ES-I3 (cell line): ENCODE data around the gene CAMKK1.
A peak's percentile ranks its signal among the peaks of the same experiment; 100 is the strongest.
"Not testable (repeated sequence)": the region's sequence is repeated elsewhere in the genome, so short reads cannot be mapped to it uniquely, and the experiment has no call there.

Experiments
- H3K36me3 ChIP-seq: 2 replicates; pipeline ENCODE4 v1.6.1; 2013; ENCODE audit warnings: mild to moderate bottlenecking, low read length, control low read depth, moderate library complexity; ENCODE audit not compliant: insufficient read depth
- H3K4me1 ChIP-seq: 2 replicates; pipeline ENCODE4 v1.6.1; 2013; ENCODE audit warnings: mild to moderate bottlenecking, control low read depth, low read length; ENCODE audit not compliant: insufficient read depth
- H3K9ac ChIP-seq: 2 replicates; pipeline ENCODE4 v1.6.1; 2013; ENCODE audit warnings: low read depth, mild to moderate bottlenecking, low read length, moderate library complexity
- H3K9me3 ChIP-seq: 2 replicates; pipeline ENCODE4 v1.6.1; 2013; ENCODE audit warnings: mild to moderate bottlenecking, low read length, moderate library complexity; ENCODE audit not compliant: control insufficient read depth, insufficient read depth

Gene CAMKK1

DNA sequence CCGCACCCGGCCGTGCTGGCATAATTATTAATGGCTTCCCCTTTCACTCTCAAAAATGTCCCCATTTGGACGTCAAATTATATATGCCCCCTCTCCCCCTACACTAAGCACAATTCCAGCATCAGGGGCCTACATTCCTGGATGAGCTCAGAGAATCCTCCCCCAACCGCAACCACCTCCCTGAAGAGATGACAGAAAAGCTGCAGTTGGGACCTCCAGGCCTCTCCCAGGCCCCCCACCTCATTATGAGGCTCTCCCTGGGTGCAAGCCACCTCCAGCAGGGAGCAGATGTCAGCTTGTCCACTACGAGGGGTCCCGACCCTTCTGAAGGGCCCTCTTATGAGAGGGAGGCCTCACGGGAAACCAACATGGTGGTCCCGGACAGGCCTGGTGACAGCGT is 28.3 kb downstream of the CAMKK1 start:
- no peaks in the 10 kb centered on the region for H3K9me3 ChIP-seq
- no peaks in the 10 kb centered on the region for H3K4me1 ChIP-seq
- H3K36me3 ChIP-seq, result no peaks in the 10 kb centered on the region
- no peak overlapping the region for H3K9ac ChIP-seq

DNA sequence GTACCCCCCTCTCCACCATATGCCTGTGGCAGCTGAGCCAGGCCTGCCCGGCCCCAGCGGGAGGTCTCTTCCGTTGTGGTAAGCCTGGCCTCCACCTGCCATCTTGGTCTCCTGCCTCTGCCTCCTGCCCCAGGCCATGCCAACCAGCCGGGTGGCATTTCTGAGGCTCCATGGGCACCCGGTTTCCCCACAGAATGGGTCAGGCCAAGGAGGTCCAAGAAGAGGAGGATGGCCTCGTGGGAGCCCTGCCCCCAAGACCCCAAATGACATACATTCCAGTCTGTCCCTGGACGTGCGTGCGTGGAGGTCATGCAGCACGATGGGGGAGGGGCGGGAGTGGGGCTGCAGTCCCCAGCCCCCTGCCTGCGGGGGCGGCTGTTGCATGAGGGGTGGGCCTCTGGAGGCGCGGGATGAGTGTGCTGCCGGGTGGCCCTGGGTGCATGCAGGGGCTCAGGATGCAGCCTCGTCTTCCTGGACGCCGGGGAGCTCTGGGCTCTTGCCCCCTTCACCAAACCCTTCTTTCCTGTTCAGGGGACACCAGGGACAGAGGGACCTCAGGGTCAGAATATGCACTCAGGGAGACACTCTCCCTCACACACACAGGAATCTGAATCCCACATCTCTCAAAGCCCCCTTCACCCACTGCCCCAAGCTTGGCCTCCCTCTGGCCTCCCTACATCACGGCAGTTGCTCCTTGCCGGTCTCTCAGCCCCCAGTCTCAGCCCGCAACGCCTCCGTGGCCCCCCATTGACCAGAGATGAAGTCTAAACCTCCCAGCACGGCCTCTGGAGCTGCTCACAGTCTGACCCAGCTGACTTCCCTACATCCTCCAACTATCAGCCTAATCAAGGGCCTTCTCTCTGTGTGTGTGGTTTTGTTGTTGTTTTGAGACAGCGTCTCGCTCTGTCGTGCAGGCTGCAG is 30.8 kb downstream of the CAMKK1 start:
- H3K9me3 ChIP-seq, result no peaks in the 10 kb centered on the region
- no peaks in the 10 kb centered on the region for H3K36me3 ChIP-seq
- H3K9ac ChIP-seq, result no peak overlapping the region
- H3K4me1 ChIP-seq, result no peaks in the 10 kb centered on the region

GRCh38 chr17:3860939-3861700 is 31.7 kb downstream of the CAMKK1 start:
- Histone ChIP-seq H3K4me1 (no peaks in the 10 kb centered on the region), H3K9me3 (no peaks in the 10 kb centered on the region), H3K9ac (no peak overlapping the region), H3K36me3 (no peaks in the 10 kb centered on the region)

- no peaks in the 10 kb centered on the region for H3K36me3 ChIP-seq
- H3K9ac ChIP-seq, result no peak overlapping the region
- H3K4me1 ChIP-seq, result no peaks in the 10 kb centered on the region
- no peaks in the 10 kb centered on the region for H3K9me3 ChIP-seq
These were observed 32.9 kb downstream of the CAMKK1 start for GRCh38 chr17:3859940-3860339.

DNA sequence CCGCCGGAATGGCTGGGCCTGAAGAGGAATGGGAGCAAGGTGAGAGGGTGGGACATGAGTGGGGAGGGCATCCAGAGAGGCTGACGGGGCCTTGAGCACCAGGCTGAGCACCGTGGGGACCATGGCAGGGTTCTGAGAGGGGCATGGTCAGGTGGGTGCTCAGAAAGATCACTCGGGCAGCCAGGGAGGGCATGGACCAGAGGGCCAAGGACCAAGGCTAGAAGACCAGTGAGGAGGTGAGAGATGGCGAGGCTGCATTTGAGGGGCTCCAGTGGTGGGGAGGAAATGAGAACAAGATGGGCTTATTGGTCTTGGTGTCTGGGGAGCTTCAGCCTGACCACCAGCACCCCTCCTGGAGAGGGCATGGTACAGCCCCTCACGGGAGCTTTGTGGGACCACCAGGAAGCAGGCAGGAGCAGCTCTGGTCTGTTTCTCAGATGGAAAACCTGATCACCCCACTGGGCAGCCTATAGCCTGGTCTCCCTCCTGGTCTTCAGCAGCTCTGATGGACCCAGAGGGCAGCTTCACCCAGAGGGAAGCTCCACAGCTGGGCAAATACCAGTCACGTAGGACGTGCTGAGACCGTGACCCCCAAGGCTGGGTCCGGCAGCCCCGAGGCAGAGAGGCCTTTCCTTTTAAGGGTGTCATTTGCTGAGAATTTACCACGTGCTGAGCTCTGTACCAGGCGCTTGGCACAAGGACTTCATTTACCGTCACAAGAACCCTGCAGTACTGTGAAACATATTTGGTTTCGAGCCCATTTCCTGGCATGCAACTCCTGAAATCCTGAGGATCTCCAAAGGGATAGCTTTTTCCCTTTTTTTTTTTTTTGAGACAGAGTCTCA is 35.4 kb downstream of the CAMKK1 start:
- Histone ChIP-seq H3K36me3 (no peaks in the 10 kb centered on the region), H3K9ac (no peak overlapping the region), H3K4me1 (no peaks in the 10 kb centered on the region), H3K9me3 (no peaks in the 10 kb centered on the region)

DNA sequence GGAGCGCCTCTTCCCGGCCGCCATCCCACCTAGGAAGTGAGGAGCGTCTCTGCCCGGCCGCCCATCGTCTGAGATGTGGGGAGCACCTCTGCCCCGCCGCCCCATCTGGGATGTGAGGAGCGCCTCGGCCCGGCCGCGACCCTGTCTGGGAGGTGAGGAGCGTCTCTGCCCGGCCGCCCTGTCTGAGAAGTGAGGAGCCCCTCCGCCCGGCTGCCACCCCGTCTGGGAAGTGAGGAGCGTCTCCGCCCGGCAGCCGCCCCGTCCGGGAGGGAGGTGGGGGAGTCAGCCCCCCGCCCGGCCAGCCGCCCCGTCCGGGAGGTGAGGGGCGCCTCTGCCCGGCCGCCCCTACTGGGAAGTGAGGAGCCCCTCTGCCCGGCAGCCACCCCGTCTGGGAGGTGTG is 38.6 kb downstream of the CAMKK1 start:
- H3K9ac ChIP-seq, H3K9me3 ChIP-seq, H3K4me1 ChIP-seq, H3K36me3 ChIP-seq: not testable (repeated sequence)

GRCh38 chr17:3852561-3852960 is 40.3 kb downstream of the CAMKK1 start:
- no peaks in the 10 kb centered on the region for H3K4me1 ChIP-seq
- no peaks in the 10 kb centered on the region for H3K36me3 ChIP-seq
- no peak overlapping the region for H3K9ac ChIP-seq
- H3K9me3 ChIP-seq, result no peaks in the 10 kb centered on the region

GRCh38 chr17:3851461-3852100 is 41.3 kb downstream of the CAMKK1 start:
- H3K4me1 ChIP-seq, result peaks cover 3% of the 10 kb centered on the region; the same call in 1 of the 2 replicates
- no peaks in the 10 kb centered on the region for H3K9me3 ChIP-seq
- H3K36me3 ChIP-seq, result no peaks in the 10 kb centered on the region
- no peak overlapping the region for H3K9ac ChIP-seq

- H3K9ac ChIP-seq, result no peak overlapping the region
- H3K36me3 ChIP-seq, result no peaks in the 10 kb centered on the region
- H3K4me1 ChIP-seq, result peaks cover 11% of the 10 kb centered on the region; the same call in 1 of the 2 replicates
- H3K9me3 ChIP-seq, result no peaks in the 10 kb centered on the region
These were observed 44.5 kb downstream of the CAMKK1 start for GRCh38 chr17:3848229-3848835.

DNA sequence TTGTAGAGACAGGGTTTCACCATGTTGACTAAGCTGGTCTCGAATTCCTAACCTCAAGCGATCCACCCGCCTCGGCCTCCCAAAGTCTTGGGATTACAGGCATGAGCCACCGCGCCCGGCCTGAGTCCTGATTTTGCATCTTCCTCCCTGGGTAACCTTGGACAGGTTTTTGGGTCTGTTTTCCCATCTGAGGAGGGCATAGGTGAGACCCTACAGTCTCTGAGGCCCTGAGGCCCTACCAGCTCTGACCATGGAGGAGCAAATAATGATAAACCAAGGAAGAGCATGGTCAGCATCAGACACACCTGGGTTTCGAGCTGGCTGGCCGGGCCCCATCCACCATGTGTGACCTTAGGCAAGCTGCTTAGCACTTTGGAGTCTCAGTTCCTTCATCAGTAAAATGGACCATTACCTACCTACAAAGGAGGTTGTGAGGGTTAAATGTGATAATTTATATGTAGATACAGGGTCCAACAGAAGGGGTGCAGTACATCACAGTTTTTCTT is 45.6 kb downstream of the CAMKK1 start:
- no peaks in the 10 kb centered on the region for H3K36me3 ChIP-seq

GRCh38 chr17:3846437-3847164 is 46.3 kb downstream of the CAMKK1 start:
- Histone ChIP-seq H3K9ac (peak overlapping the region; percentile 31; the same call in 1 of the 2 replicates), H3K9me3 (no peaks in the 10 kb centered on the region), H3K36me3 (no peaks in the 10 kb centered on the region), H3K4me1 (peaks cover 11% of the 10 kb centered on the region; the same call in 1 of the 2 replicates)

More for the DNA sequence above, 45.6 kb downstream of the CAMKK1 start:
- Histone ChIP-seq H3K9ac (no peak overlapping the region), H3K4me1 (peaks cover 11% of the 10 kb centered on the region; the same call in 1 of the 2 replicates), H3K9me3 (no peaks in the 10 kb centered on the region)

- H3K9me3 ChIP-seq, result no peaks in the 10 kb centered on the region
- H3K4me1 ChIP-seq, result peaks cover 11% of the 10 kb centered on the region; the same call in 1 of the 2 replicates
- 0 out of 2 replicates have a peak, but pooled peaks cover under 1% of the 10 kb centered on the region for H3K36me3 ChIP-seq
- peak within 1 kb of the TSS; percentile 88 for H3K9ac ChIP-seq
These were observed 47.0 kb downstream of the CAMKK1 start, which contains the start of gene NCBP3 for GRCh38 chr17:3845621-3846436. Gene NCBP3 (minus strand): TSS chr17:3846246. CDS start chr17:3846223, 23 bp downstream.
